HCT116 (cell line): Measurements from ENCODE around the gene TMSB4X.

Experiments
- ATF3 ChIP-seq: IDR thresholded peaks from 2 replicates; pipeline ENCODE4 v1.6.1; 2012
- CTCF ChIP-seq, 3 experiments: fragments of 200-600 bp in 1 of 3; sonication (generic) in 1 of 3; IDR thresholded peaks in 2 of 3; conservative IDR thresholded peaks in 1 of 3; 2 replicates each; pipeline ENCODE4 v1.5.1; 2012 to 2017; ENCODE audit warnings: low read depth in 2 of 3, low read length in 2 of 3, antibody characterized with exemption in 1 of 3, borderline replicate concordance in 1 of 3, control low read depth in 1 of 3, mild to moderate bottlenecking in 1 of 3, mixed read lengths in 1 of 3, mixed run types in 1 of 3, moderate library complexity in 1 of 3; ENCODE audit not compliant: insufficient read depth in 1 of 3
- EGR1 ChIP-seq: IDR thresholded peaks from 2 replicates; pipeline ENCODE4 v1.6.1; 2012; ENCODE audit warnings: low read depth
- ELF1 ChIP-seq: IDR thresholded peaks from 2 replicates; pipeline ENCODE4 v1.6.1; 2012; ENCODE audit warnings: low read depth, borderline replicate concordance
- EZH2 ChIP-seq: fragments of 200-600 bp; sonication (generic); IDR thresholded peaks from 2 replicates; pipeline ENCODE4 v1.6.1; 2017; ENCODE audit warnings: antibody characterized with exemption, mixed run types
- EZH2phosphoT487 ChIP-seq: fragments of 200-600 bp; IDR thresholded peaks from 2 replicates; pipeline ENCODE4 v1.6.1; 2018; ENCODE audit warnings: antibody characterized with exemption, borderline replicate concordance
- POLR2A ChIP-seq: IDR thresholded peaks from 2 replicates; pipeline ENCODE4 v1.7.0; 2011; ENCODE audit warnings: borderline replicate concordance; ENCODE audit not compliant: insufficient read depth, insufficient read length; ENCODE audit errors: extremely low read depth
- POLR2AphosphoS5 ChIP-seq: IDR thresholded peaks from 2 replicates; pipeline ENCODE4 v1.6.1; 2011; ENCODE audit warnings: mild to moderate bottlenecking, low read depth, low read length, moderate library complexity
- SIN3A ChIP-seq: IDR thresholded peaks from 2 replicates; pipeline ENCODE4 v1.6.1; 2012; ENCODE audit warnings: low read depth
- TCF7L2 ChIP-seq: IDR thresholded peaks from 2 replicates; pipeline ENCODE4 v1.7.0; 2011; ENCODE audit warnings: borderline replicate concordance, inconsistent platforms; ENCODE audit not compliant: insufficient read depth, insufficient read length; ENCODE audit errors: extremely low read depth
- TF ChIP-seq, protein P1 (sequence below): IDR thresholded peaks from 2 replicates; pipeline ENCODE4 v1.6.1; 2011; ENCODE audit warnings: mild to moderate bottlenecking, low read length, moderate library complexity; ENCODE audit not compliant: insufficient replicate concordance; ENCODE audit errors: extremely low read depth

DNA sequence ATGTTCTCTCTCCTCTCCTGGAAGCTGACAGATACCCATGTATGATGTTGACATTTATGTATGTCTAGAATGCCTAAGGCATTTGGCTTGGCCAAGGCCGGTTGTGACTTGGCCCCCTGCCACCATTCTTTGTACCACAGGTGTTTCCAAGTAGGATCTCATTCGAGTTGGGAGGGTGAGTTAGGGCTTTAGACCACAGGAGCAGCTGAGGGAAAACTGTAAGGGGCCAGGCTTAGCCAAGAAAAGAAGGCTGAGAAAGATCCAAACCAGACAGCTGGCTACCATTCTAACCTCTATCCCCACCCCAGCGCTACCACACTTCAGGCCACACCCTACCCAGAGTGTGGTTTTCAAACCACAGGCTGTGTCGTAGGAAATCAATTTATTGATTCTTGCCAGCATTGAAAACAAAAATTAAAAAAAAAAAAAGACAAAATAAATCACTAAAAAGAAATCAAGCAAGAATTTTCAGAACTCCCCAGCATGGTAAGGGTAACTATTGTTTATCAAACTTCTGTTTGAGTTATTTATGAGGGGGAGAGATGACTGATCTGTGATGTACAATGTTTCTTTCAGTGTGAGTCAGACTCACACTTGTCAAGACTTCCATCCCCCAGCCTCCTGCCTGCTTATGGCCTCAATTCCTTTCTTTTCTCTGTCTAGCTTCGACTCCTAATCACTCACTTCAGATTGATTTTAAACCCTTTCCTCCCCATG, 9.9 kb downstream of the TMSB4X start:
- TF ChIP-seq POLR2AphosphoS5 (no peak), SIN3A (no peak), CTCF (IDR thresholded peaks at IDR 0.05 in 2 of 3, conservative IDR thresholded peaks at IDR 0.05 in 1 of 3; ENCODE audit: borderline replicate concordance in 1 of 3, insufficient read depth in 1 of 3, low read depth in 2 of 3, low read length in 2 of 3) (no peak), TCF7L2 (no peak), ELF1 (no peak), EZH2 (no peak), EZH2phosphoT487 (no peak), EGR1 (no peak), ATF3 (no peak), POLR2A (no peak)
- TF ChIP-seq, protein P1, sequence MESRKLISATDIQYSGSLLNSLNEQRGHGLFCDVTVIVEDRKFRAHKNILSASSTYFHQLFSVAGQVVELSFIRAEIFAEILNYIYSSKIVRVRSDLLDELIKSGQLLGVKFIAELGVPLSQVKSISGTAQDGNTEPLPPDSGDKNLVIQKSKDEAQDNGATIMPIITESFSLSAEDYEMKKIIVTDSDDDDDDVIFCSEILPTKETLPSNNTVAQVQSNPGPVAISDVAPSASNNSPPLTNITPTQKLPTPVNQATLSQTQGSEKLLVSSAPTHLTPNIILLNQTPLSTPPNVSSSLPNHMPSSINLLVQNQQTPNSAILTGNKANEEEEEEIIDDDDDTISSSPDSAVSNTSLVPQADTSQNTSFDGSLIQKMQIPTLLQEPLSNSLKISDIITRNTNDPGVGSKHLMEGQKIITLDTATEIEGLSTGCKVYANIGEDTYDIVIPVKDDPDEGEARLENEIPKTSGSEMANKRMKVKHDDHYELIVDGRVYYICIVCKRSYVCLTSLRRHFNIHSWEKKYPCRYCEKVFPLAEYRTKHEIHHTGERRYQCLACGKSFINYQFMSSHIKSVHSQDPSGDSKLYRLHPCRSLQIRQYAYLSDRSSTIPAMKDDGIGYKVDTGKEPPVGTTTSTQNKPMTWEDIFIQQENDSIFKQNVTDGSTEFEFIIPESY, result no peak
